DMS153 (cell line): ENCODE data around the gene THBS2.
"Not testable (repeated sequence)": the region's sequence is repeated elsewhere in the genome, so short reads cannot be mapped to it uniquely, and the experiment has no call there.

Experiments
- DNase-seq: peaks from one replicate; lab custom pipeline; 2025; lab: John Stamatoyannopoulos, UW

The THBS2 gene

DNA sequence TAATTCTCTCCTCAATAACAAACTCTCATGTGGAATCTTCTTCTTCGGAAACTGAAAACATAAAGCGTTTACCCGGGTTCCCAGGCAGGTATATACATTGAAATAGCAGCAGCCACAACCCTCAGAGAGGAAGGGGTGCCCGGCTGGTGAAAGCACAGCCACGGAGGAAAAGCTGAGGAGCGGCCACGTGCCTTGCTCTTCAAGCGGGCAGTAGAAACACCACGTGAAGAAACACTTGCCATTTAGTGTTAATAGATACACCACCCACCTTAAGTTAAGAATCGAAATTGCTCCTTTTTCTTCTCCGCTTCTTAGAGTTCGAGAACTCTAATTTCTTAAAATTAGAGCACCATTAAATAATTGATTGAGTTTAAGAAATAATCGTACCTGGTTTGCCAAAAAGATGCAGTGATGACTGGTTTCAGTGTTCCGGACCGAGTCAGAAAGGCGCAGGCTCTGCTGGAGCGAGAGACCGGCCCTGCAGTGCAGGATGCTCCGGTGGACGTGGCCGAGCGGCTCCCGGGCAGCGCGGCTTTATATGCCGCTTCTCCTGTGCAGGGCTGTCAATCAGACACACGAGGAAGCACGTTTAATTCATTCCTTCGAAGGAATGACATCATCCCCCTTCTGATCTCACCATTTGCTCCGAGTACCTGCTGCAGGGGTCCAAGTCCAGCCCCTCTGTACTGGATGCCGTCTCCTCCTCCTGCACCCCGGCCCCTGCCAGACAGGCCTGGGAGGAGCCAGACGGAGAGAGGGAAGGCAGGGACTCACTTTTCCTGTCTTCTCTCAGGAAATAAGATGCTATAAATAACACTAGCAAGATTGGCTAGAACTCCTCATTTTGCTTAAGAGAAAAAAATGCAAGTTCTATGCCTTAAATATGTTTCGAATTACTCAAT is at the start of gene THBS2:
TSS of gene THBS2 (minus strand) at position 510 of the 902 bp plus-strand sequence. CDS start 3,062 bp downstream, outside the sequence.
- DNase-seq = no peak

DNA sequence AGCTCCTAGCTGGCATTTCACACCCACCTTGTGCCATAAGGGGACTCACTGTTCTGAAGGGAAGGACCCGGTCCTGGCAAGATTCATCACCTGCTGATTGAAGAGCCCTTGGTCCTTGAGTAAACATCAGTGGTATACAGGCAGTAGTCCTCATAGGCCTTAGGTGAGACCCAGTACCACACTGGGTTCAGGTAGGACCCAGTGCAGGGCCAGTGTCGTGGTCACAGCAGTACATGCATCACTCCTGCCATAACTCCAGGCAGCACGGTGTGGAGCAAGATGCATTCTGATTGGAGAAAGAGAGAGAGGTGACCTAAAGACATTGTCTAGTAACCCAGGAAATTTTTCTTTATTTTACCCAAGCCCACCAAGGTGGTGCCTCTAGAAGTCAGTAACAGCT is 49.1 kb upstream of the THBS2 start:
- no peak for DNase-seq

DNA sequence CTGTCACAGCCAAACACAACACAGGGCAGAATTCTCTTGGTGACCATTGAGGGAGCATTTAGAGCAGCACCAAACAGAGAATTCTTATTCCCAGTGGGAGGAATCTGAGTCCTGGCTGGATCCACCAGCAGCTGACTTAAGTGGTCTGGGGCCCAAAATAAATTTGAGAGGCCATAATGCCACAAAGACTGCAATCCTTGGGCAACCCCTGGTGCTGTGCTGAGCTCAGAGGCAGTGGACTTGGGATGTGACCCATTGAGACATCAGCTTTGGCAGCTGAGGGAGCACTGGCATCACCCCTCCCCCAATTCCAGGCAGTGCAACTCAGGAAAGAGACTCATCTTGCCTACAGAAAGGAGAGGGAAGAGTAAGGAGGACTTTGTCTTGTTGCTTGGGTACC is 48.6 kb upstream of the THBS2 start:
- DNase-seq = no peak

DNA sequence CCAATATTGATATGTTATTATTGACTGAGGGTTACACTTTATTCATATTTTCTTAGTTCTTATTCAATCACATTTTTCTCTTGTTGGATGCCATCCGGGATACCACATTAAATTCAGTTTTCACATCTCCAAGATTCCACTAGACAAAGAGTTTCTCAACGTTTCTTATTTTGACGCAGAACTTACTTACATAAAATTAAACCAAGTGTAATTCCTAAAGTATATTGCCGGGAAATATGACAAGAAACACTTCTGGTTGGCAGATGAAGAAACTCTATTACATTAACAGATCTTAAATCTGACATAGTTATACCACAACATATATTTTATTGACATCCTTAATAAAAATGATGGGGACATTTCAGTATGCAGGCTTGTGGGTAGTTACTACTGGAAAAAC is 47.3 kb upstream of the THBS2 start:
- DNase-seq = no peak

DNA sequence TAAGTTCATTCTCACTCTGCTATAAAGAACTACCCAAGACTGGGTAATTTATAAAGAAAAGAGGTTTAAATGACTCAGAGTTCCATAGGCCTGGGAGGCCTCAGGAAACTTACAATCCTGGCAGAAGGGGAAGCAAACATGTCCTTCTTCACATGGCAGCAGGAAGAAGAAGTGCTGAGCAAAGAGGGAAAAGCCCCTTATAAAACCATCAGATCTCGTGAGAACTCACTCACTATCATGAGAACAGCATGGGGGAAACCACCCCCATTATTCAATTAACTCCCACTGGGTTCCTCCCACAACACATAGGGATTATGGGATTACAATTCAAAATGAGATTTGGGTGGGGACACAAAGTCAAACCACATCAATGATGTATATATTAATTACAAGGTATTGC is 45.0 kb upstream of the THBS2 start:
- not testable (repeated sequence) for DNase-seq

DNA sequence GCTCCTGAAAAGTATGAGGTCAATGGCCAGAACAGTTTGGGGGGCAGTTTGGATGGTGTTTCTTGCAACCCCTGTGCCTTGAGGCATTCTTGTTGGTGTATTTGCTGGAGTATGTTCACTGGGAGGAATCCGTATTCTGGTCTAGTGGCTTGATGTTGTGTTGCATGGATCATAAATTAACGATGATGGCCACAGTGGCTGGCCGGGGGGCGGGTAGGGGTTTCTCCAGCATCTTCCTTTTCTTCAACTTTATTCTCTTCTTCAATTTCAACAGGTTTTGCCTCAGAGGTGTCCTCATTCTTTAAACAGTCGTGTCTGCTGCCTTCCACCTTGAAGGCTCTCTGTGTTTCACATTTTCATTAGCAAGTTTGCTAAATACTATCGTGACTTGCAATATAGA is 43.0 kb upstream of the THBS2 start:
- DNase-seq = no peak

DNA sequence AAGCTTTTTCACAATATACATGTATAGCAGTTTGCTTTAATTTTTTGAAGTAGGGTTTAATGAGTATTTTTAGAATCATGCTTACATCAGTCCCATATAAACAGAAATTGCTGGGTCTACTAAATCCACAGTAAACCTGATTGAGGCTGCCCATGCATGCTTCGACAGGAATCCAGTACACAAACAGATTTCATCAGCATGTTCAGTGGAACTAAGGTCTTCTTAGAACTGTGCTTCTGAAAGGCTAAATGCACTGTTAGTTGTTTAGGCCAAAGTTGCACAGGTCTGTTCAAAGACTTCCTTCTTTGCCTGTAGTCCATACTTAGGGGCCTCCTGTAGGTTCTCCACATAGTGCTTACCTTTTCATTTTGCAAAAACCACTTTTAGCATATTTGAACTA is 42.5 kb upstream of the THBS2 start:
- no peak for DNase-seq

DNA sequence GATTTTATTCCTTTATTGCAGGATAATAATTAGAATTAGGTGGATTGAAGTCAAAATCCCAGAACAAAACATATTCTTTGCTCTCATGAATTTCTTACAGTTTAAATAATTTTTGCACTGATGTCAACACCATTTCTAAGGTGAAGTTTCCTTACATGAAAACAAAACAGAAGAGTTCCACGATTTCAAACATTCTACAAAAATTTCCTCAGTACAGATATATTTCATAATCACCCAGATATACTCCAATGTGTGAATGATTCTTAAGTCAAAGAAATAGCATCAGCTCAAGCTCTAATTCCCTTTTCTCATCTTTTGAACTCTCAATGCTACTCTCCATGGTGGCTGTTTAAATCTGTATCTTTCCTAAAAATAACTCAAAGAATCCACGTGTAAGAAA is 39.5 kb upstream of the THBS2 start:
- no peak for DNase-seq

DNA sequence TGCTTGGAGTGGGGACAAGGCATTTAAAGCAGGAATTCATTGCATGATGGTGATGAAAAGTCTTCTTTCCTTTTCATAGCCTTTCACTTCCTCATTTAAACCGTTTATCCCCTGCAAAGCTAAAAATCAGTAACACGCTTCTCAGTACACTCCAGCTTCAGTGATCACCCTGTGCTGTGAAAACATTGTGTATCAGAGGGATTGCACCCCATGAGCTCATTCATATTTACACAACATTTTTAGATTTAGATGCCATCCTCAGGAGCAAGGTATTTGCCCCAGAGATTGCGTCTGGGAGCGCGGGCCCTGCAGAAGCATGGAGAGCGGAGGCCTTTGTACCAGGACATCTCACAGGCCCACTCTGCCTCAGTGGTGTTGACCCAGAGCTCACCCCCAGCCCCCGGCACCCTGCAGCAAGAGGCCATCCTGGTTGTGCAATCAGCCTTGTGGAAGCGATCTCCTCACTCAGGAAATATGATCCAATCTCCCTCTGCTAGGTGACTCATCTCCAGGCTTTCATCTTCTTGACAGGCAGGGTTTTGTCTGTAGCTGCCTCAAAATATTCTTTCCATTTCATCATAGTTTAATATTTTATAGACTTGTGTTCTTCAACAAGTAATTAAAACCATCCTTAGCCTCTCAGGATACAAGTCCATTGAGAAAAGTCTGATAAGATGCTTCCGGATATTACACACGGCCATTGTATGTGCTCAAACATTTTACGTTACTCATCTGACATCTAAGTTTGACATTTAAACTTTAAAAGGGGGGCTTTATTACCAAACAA is 38.9 kb upstream of the THBS2 start:
- no peak for DNase-seq

DNA sequence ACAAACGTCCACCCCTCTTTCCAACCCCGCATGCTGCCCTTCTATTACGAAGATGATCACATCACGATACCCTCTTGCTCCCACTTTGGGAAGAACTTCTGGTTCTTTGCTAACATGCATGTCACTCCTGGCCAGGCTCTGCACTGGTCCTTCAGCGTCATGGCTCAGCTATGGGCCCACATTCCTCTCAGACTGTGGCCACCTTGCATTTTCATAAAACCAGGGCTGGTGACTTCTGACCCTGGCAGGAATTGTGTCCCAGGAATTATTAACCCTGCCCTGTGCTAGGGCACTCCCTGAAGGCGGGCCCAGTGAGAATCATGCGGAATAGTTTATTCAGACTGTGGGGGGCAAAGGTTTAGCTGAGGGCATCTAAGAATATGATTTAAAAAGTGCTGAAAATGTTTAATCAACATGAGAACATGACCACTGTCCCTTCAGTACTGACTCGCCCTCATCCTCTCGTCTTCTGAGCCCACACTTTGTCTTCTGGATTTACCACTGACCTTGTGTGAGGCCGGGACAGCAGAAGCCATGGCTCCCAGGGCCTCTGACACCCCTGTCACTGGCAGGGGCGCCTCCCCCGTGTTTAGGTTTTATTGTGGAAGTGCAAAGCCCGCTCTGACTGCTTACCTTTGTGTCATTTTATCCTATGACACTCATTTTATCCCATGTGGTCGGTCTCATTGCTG is 38.1 kb upstream of the THBS2 start:
- DNase-seq = no peak

DNA sequence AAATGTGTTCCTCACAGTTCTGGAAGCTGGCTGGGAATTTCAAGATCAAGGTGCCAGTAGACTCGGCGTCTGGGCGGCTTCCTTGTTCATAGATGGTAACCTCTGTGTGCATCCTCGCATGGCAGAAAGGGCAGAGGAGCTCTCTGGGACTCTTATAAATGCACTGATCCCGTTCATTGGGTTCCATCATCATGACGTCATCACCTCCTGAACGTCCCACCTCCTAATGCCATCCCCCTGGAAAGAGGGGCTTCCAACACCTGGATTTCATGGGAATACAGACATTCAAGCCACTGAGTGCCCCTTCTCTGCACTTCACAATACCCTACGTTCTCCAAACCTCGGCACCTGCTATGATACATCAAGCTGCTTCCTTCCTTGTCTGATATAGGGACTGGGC is 37.5 kb upstream of the THBS2 start:
- DNase-seq = no peak

DNA sequence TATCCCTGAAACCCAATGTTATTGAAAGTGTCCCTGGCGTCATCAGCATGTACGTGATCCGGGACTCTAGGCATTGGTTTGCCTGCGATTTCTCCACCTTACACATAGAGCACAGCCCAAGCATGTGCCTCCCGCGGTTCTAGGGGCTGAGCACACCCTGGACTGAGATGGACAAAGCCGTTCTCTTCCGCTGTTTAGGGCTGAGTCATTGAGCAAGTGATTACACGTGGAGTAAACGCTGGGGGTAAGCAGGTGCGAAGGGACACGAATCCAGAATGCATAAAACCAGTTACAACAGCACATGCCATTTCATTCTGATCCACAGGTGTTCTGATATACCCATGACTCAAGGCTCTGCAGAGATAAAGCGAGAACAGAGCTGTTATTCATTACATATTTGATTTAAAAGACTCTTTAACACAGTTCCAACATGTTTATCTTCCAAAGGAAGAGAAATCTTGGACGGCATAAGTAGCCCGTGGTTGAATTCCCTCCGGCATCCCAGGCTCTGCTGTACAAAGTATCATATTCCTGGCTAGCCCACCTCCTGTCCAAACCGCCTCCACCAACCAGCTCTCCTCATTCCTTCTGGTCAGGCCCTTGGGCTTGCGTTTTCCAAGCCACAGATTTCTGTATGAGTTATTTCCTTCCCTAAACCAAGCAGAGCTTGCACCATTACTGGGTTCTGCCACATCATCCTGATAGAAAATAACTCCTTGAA is 36.1 kb upstream of the THBS2 start:
- no peak for DNase-seq

DNA sequence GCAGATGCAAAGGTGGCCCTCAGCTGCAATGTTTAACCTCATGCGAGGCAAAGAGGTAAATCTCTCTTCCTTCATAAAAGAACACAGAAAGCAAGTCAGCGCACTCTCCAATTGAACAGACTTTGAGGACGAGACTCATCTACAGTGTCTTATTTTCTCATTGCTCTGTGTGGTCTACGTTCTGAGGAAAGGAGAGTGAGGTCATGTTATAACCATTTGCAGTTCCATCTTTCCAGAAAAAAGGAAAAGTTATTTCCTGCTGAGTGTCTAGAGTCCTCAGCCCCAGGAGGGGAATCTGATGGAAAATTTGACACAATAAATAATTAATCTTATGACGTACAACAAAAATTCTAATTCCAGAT is 35.6 kb upstream of the THBS2 start:
- no peak for DNase-seq

DNA sequence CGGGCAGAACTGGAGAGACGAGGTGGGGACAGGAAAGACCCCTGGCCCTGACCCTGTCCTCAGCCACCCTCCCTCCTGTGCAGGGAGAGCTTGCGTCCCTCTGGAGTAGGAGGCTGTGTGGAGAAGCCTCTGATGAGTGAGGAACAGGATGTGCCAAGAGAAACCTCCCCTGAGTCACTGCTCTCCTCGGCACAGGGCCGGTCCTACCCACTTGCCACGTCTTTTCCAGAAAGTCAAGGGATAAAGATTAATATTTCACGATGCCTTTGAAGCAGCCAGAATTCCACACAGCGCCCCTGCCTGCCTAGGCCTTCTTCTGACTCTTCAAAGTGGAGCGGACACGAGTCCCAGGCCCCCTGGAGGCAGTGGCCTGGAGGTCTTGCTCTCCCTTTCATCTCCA is 34.9 kb upstream of the THBS2 start:
- DNase-seq = no peak

DNA sequence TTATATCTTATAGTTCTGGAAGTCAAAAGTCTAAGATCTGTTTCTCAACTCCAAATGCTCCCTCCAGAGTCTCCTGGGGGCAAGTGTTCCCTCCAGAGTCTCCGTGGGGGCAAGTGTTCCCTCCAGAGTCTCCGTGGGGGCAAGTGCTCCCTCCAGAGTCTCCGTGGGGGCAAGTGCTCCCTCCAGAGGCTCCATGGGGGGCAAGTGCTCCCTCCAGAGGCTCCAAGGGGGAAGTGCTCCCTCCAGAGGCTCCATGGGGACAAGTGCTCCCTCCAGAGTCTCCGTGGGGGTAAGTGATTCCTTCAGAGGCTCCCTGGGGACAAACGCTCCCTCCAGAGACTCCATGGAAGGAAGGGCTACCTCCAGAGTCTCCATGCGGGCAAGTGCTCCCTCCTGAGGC is 34.0 kb upstream of the THBS2 start:
- no peak for DNase-seq

DNA sequence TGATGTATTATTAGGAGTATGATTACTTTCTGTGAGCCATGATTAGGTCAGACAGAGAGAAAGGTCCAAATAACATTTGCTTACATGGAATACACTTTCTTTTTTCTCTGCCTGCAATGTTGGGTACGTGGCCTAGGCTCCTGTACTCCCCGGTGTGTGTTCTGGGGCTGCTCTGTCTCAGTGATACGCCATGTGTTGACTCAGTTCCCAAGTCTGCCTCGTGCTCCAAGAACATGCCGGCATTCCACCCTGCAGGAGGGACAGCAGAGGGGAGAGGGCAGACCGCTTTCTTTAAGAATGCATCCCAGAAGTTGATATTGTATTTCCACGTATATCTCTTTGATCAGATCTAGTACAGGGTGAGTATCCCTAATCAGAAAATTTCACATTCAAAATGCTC is 33.3 kb upstream of the THBS2 start:
- no peak for DNase-seq

DNA sequence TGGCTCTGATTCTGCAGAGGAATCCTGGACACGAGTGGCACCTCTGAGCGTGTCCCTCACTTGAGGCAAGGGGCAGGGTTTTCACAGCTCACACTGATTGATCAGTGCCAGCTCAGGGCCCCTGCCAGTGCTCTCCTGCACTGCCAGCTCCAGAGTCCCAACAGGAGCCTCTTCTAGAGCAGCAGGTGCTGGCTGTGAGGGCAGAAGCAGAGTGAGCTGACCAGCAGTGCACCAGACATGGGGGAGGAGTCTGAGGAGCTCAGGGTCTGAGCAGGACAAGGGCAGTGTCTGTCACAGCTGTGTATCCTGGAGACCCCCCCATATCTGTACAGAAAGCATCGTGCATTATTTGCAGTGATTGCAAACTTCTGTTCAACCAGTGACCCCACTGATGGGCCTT is 31.5 kb upstream of the THBS2 start:
- DNase-seq = no peak

DNA sequence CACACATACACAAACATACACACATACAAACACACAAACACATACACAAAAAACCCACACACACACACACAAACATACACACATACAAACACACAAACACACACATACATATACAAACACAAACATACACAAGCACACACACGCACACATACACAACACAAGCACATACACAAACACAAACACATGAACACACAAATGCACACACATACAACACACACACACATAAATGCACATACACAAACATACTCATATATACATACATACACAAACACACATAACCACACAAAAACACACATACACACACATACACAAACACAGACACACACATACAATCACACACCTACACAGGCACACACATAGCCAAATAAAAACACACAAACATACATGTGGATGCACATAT is 30.3 kb upstream of the THBS2 start:
- DNase-seq = no peak

DNA sequence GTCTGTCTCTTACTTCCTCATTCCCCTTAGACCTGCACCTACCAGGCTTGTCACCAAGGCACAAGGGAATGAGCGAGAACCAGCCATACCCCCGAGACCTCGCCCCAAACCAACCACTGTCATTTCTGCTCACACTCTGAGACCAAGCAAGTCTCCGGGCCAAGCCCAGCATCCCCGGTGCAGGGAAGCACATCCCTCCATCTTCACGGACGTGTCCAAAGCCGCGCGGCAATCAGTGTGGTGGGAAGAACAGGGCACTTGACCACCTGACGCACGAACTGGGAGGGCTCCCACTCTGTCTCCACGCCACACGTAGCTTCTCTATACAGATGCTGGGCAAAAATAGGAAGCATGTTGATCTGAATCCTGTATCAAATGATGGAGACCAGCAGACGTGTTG is 28.4 kb upstream of the THBS2 start:
- no peak for DNase-seq

DNA sequence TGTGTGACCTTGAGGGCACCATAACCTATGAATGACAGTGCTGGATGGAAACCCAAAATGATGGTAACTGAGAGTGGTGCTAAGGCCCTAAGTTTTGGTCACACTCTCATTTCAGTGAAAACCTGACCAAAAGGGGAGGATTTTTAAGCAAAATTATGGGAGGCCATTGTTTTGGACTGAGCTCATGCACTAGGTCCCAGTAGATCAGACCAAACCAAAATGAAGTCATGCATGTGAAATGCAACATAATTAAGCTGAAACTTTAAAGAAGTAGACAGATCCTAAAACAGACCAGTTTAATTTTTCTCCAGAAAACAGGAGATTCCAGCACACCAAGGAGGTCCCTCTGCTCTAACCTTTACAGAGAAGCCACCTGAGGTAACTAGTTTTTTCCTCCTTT is 24.0 kb upstream of the THBS2 start:
- no peak for DNase-seq

DNA sequence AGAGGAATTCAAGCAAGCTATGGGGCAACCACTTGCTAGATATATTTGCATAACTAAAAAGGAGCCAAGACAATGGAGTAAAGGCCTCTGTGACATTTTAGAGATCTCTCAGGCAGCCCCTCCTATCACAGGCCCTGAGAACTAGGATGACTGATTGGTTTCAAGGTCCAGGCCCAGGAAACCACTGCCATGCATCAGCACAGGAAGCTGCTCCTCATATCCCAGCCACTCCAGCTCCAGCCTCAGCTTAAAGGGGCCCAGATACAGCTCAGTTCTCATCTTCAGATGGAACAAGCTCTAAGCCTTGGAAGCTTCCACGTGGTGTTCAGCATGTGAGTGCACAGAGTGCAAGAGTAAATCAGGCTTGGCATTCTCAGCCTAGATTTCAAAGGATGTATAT is 21.1 kb upstream of the THBS2 start:
- no peak for DNase-seq

DNA sequence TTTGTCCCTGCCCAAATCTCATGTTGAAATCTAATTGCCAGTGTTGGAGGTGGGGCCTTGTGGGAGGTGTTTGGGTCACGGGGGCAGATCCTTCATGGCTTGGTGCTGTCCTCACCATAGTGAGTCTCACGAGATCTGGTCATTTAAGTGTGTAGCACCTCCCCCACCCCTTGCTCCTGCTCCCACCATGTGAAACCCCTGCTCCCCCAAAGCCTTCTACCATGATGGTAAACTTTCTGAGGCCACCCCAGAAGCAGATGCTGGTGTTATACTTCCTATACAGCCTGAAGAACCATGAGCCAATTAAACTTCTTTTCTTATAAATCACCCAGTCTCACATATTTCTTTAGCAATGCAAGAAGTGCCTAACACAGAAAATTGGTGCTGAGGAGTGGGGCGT is 19.9 kb upstream of the THBS2 start:
- no peak for DNase-seq
